Activated T-helper 2 cell treated with anti-CD3 and anti-CD28 coated beads, Interferon-gamma antibody, Interleukin-2, Interleukin-4, amounts not matched to agents 10 μg/mL and 5 μg/mL and 100 μg/mL, durations not matched to agents 14 hours and 24 hours and 36 hours (primary cell): Measurements from ENCODE around the gene MKLN1. TPM values are rescaled to one million over a fixed set of nuclear protein-coding genes. Genes with fewer than 3 reads are reported as not detected.

Experiments
- DNase-seq: peaks from one replicate; pipeline ENCODE4 v3.0.0; 2021; ENCODE audit warnings: low spot score
- H3K27ac Mint-ChIP-seq: one replicate; pipeline ENCODE4 v1.8.0; 2021; ENCODE audit warnings: mixed read lengths
- H3K27me3 Mint-ChIP-seq: one replicate; pipeline ENCODE4 v1.8.0; 2021; ENCODE audit warnings: low read depth, mixed read lengths
- H3K36me3 Mint-ChIP-seq: one replicate; pipeline ENCODE4 v1.8.0; 2021; ENCODE audit warnings: low read depth, mixed read lengths
- H3K4me1 Mint-ChIP-seq: one replicate; pipeline ENCODE4 v1.8.0; 2021; ENCODE audit warnings: low read depth, mixed read lengths
- H3K4me3 Mint-ChIP-seq: one replicate; pipeline ENCODE4 v1.8.0; 2021; ENCODE audit warnings: low read depth, mild to moderate bottlenecking, moderate library complexity, mixed read lengths
- H3K9me3 Mint-ChIP-seq: one replicate; pipeline ENCODE4 v1.8.0; 2021; ENCODE audit warnings: mixed read lengths
- intact Hi-C: fragments of 100-400 bp; cut with micrococcal nuclease; formaldehyde crosslinking; loops from one replicate; pipeline ENCODE4 v1.15.1; 2023
- total RNA-seq: library from RNA; stranded (reverse); gene quantifications from 2 replicates; pipeline ENCODE4 v1.2.3, GENCODE V29; 2022

The MKLN1 gene
- total RNA-seq, 1 donor from 2014 or later: 38.3 TPM

- H3K36me3 Mint-ChIP-seq: no peaks in the 10 kb centered on the region
- no peak overlapping the region for H3K27ac Mint-ChIP-seq
- intact Hi-C loops: no loop called here
- no peak for DNase-seq
- no peak overlapping the region for H3K4me3 Mint-ChIP-seq
- no peaks in the 10 kb centered on the region for H3K9me3 Mint-ChIP-seq
- H3K27me3 Mint-ChIP-seq: peaks cover 5% of the 10 kb centered on the region
- H3K4me1 Mint-ChIP-seq: peaks cover 8% of the 10 kb centered on the region
These were observed 189.7 kb downstream of the MKLN1 start for GRCh38 chr7:131517218-131517923.

DNA sequence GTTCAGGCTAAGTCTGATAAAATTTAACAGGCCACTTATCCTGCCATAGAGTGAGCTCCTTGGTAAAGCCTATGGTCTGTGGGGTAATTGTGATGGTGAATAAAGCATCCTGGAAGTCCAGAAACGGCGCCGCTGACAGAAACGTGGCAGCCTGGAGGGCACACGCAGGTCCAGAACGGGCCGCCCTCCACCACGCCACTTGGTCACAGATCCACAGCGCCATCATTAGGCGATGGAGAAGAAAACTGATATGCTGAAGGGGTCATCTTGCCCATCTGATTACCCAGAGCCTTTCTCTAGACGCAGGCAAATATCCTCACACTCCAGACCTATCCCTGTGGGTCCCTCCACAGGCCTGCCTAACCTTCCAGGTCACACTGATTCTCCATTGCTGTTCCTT lies 190.9 kb downstream of the MKLN1 start:
- H3K4me3 Mint-ChIP-seq: no peak overlapping the region
- H3K9me3 Mint-ChIP-seq: no peaks in the 10 kb centered on the region
- peaks cover 8% of the 10 kb centered on the region for H3K4me1 Mint-ChIP-seq
- H3K27ac Mint-ChIP-seq: no peak overlapping the region
- no peaks in the 10 kb centered on the region for H3K36me3 Mint-ChIP-seq
- intact Hi-C loops: no loop called here
- peaks cover 5% of the 10 kb centered on the region for H3K27me3 Mint-ChIP-seq
- no peak for DNase-seq

- H3K27ac Mint-ChIP-seq: no peak overlapping the region
- intact Hi-C loops: no loop called here
- H3K4me3 Mint-ChIP-seq: no peak overlapping the region
- DNase-seq: no peak
- H3K27me3 Mint-ChIP-seq: peaks cover 13% of the 10 kb centered on the region
- peaks cover 7% of the 10 kb centered on the region for H3K4me1 Mint-ChIP-seq
- no peaks in the 10 kb centered on the region for H3K9me3 Mint-ChIP-seq
- no peaks in the 10 kb centered on the region for H3K36me3 Mint-ChIP-seq
These were observed 194.0 kb downstream of the MKLN1 start for GRCh38 chr7:131521651-131522163.

DNA sequence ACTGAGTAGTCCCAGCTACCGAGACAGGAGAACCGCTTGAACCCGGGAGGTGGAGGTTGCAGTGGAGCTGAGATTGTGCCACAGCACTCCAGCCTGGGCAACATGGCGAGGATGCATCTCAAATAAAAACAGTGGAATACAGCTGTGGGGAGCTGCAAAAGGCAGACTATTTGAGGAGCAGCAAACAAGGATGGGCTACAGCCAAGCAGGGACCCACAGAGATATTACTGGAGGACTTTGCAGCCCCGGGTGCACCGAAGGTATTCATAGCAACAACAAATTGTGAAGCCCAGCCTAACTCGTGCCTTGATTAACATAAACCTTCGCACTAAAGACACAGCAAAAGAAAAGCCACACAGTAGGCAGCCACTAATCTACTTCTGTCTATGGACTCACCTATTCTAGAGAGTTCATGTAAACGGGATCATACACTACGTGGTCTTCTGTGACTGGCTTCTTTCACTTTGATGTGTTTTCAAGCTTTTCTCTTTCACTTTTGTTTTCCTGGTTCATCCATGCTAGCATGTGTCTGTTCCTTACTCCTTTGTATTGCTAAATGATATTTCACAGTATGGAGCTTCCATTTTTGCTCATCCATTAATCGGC lies 194.8 kb downstream of the MKLN1 start:
- intact Hi-C loops: no loop called here
- Mint-ChIP-seq H3K27me3 (peaks cover 17% of the 10 kb centered on the region), H3K4me3 (peak overlapping the region; percentile 22), H3K36me3 (no peaks in the 10 kb centered on the region), H3K4me1 (peaks cover 8% of the 10 kb centered on the region), H3K9me3 (no peaks in the 10 kb centered on the region), H3K27ac (peak overlapping the region; percentile 25)
- no peak for DNase-seq

GRCh38 chr7:131524115-131524514 lies 196.4 kb downstream of the MKLN1 start:
- Mint-ChIP-seq H3K27ac (no peak overlapping the region), H3K36me3 (no peaks in the 10 kb centered on the region), H3K9me3 (no peaks in the 10 kb centered on the region), H3K27me3 (peaks cover 24% of the 10 kb centered on the region), H3K4me3 (no peak overlapping the region), H3K4me1 (peaks cover 9% of the 10 kb centered on the region)
- DNase-seq: no peak
- intact Hi-C loops: no loop called here

GRCh38 chr7:131524703-131525102 lies 197.0 kb downstream of the MKLN1 start:
- H3K4me1 Mint-ChIP-seq: peaks cover 9% of the 10 kb centered on the region
- intact Hi-C loops: no loop called here
- DNase-seq: no peak
- H3K27me3 Mint-ChIP-seq: peaks cover 24% of the 10 kb centered on the region
- no peaks in the 10 kb centered on the region for H3K9me3 Mint-ChIP-seq
- H3K4me3 Mint-ChIP-seq: no peak overlapping the region
- no peak overlapping the region for H3K27ac Mint-ChIP-seq
- no peaks in the 10 kb centered on the region for H3K36me3 Mint-ChIP-seq

GRCh38 chr7:131525820-131526219 lies 198.1 kb downstream of the MKLN1 start:
- no peak for DNase-seq
- Mint-ChIP-seq H3K4me3 (no peak overlapping the region), H3K9me3 (no peaks in the 10 kb centered on the region), H3K36me3 (no peaks in the 10 kb centered on the region), H3K27me3 (peaks cover 24% of the 10 kb centered on the region), H3K27ac (no peak overlapping the region), H3K4me1 (peaks cover 9% of the 10 kb centered on the region)
- intact Hi-C loops: no loop called here

GRCh38 chr7:131527456-131527855 lies 199.8 kb downstream of the MKLN1 start:
- Mint-ChIP-seq H3K27me3 (peaks cover 24% of the 10 kb centered on the region), H3K36me3 (no peaks in the 10 kb centered on the region), H3K9me3 (no peaks in the 10 kb centered on the region), H3K4me3 (no peak overlapping the region), H3K27ac (no peak overlapping the region), H3K4me1 (peaks cover 8% of the 10 kb centered on the region)
- DNase-seq: no peak
- intact Hi-C loops: no loop called here

DNA sequence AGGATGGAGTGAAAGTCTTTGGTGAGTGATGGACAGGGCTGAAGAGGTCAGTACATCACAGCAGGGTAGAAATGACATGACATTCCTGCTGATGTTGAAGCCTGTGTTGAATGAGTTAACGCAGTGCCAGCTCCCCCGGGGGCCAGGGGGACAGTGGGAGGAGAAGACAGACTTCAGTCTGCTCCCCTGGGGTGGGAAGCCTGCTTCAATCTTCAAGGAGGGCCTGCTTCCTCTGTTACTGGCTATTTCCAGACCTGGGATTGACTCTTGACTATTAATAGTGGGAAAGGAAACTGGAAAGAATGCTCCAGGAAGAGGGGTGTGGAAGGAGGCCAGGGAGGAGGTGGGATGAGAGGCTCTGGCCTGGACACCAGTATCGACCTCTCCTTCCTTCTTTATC lies 201.5 kb downstream of the MKLN1 start:
- no peak for DNase-seq
- no peak overlapping the region for H3K27ac Mint-ChIP-seq
- H3K4me3 Mint-ChIP-seq: no peak overlapping the region
- no peaks in the 10 kb centered on the region for H3K36me3 Mint-ChIP-seq
- intact Hi-C loops: no loop called here
- peaks cover 22% of the 10 kb centered on the region for H3K27me3 Mint-ChIP-seq
- H3K4me1 Mint-ChIP-seq: peaks cover 2% of the 10 kb centered on the region
- no peaks in the 10 kb centered on the region for H3K9me3 Mint-ChIP-seq

GRCh38 chr7:131529617-131530016 lies 201.9 kb downstream of the MKLN1 start:
- H3K27ac Mint-ChIP-seq: no peak overlapping the region
- no peak for DNase-seq
- no peaks in the 10 kb centered on the region for H3K9me3 Mint-ChIP-seq
- intact Hi-C loops: no loop called here
- peaks cover 20% of the 10 kb centered on the region for H3K27me3 Mint-ChIP-seq
- peaks cover 2% of the 10 kb centered on the region for H3K4me1 Mint-ChIP-seq
- H3K36me3 Mint-ChIP-seq: no peaks in the 10 kb centered on the region
- no peak overlapping the region for H3K4me3 Mint-ChIP-seq

GRCh38 chr7:131530137-131530536 lies 202.5 kb downstream of the MKLN1 start:
- intact Hi-C loops: no loop called here
- no peak for DNase-seq

DNA sequence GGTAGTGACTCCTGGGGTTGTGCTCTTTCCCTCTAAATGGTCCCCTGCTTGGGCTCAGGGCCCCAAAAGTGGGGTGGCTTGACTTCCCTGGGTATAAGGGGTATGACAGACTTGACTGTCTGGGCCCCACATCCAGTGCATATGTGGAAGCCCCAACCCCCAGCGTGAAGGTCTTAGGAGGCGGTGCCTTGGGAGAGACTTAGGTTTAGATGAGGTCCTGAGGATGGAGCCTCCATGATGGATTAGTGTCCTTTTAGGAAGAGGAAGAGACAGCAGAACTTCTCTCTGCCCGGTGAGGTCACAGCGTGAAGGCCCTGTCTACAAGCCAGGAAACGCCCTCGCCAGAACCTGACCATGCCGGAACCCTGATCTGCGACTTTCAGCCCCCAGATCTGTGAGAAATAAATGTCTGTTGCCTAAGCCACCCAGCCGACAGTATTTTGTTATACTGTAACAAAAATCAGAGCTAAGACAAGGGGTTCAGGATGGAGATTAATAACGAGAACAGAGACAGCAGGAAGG lies 205.0 kb downstream of the MKLN1 start:
- Mint-ChIP-seq H3K9me3 (no peaks in the 10 kb centered on the region), H3K4me3 (no peak overlapping the region), H3K36me3 (no peaks in the 10 kb centered on the region), H3K4me1 (no peaks in the 10 kb centered on the region), H3K27me3 (peaks cover 9% of the 10 kb centered on the region), H3K27ac (no peak overlapping the region)
- intact Hi-C loops: no loop called here
- DNase-seq: no peak

More at GRCh38 chr7:131530137-131530536, 202.5 kb downstream of the MKLN1 start:
- Mint-ChIP-seq H3K27me3 (peaks cover 18% of the 10 kb centered on the region), H3K4me1 (peaks cover 2% of the 10 kb centered on the region), H3K4me3 (no peak overlapping the region), H3K9me3 (no peaks in the 10 kb centered on the region), H3K27ac (no peak overlapping the region), H3K36me3 (no peaks in the 10 kb centered on the region)

DNA sequence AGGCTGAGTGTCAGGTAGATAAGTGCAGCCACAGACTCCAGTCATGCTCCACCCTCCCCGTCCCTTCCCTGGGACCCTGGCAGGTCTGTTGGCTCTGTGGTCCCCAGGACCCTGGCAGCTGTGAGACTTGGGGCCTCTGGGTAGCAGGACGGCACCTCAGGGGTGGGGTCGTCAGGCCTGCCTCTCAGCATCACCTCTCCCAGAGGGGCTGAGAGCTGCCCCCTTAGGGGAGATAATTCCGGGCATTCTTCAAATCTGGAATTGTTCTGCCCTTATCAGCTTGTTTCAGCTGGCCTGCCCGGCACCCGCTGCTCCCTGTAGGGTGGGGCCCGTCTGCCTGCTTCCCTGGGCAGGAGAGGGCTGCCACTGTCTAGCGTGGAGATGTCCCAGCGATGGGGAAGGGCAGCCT lies 205.5 kb downstream of the MKLN1 start:
- H3K4me3 Mint-ChIP-seq: no peak overlapping the region
- H3K27ac Mint-ChIP-seq: no peak overlapping the region
- no peaks in the 10 kb centered on the region for H3K9me3 Mint-ChIP-seq
- H3K27me3 Mint-ChIP-seq: peaks cover 7% of the 10 kb centered on the region
- no peaks in the 10 kb centered on the region for H3K36me3 Mint-ChIP-seq
- H3K4me1 Mint-ChIP-seq: no peaks in the 10 kb centered on the region
- DNase-seq: no peak
- intact Hi-C loops: no loop called here
